Mesenchymal stem cell (in vitro differentiated cells and primary cell): ENCODE measurements around the gene ZFYVE28.

Source experiments
- DNase-seq: peaks from one replicate; pipeline ENCODE4 v3.0.0-alpha.2; 2013
- H2AFZ ChIP-seq: one replicate; pipeline ENCODE4 v1.6.1; 2013; ENCODE audit warnings: low read depth, mild to moderate bottlenecking, control low read depth, inconsistent platforms, low read length, moderate library complexity
- H2AK5ac ChIP-seq: 2 replicates; pipeline ENCODE4 v1.6.1; 2013; ENCODE audit warnings: low read length, moderate library complexity, mild to moderate bottlenecking, inconsistent platforms; ENCODE audit not compliant: severe bottlenecking
- H2BK120ac ChIP-seq: one replicate; pipeline ENCODE4 v1.6.1; 2013; ENCODE audit warnings: low read depth, mild to moderate bottlenecking, inconsistent platforms, low read length, moderate library complexity
- H2BK12ac ChIP-seq, 2 experiments: one replicate each; pipeline ENCODE4 v1.6.1; 2013; ENCODE audit warnings: inconsistent platforms in 2 of 2, low read length in 2 of 2, mild to moderate bottlenecking in 2 of 2, moderate library complexity in 2 of 2, control low read depth in 1 of 2
- H2BK15ac ChIP-seq: one replicate; pipeline ENCODE4 v1.6.1; 2013; ENCODE audit warnings: mild to moderate bottlenecking, low read depth, inconsistent platforms; ENCODE audit not compliant: poor library complexity, severe bottlenecking
- H2BK5ac ChIP-seq: 2 replicates; pipeline ENCODE4 v1.6.1; 2013; ENCODE audit warnings: low read depth, mild to moderate bottlenecking, low read length, control low read depth, inconsistent platforms; ENCODE audit not compliant: poor library complexity, severe bottlenecking
- H3K14ac ChIP-seq, 2 experiments: one replicate each; pipeline ENCODE4 v1.6.1; 2013; ENCODE audit warnings: inconsistent platforms in 2 of 2, low read length in 2 of 2, control low read depth in 1 of 2, mild to moderate bottlenecking in 1 of 2, moderate library complexity in 1 of 2
- H3K18ac ChIP-seq, 2 experiments: one replicate each; pipeline ENCODE4 v1.6.1; 2013; ENCODE audit warnings: inconsistent platforms in 2 of 2, low read length in 2 of 2, control low read depth in 1 of 2, low read depth in 1 of 2, mild to moderate bottlenecking in 1 of 2
- H3K23ac ChIP-seq, 2 experiments: one replicate each; pipeline ENCODE4 v1.6.1; 2013; ENCODE audit warnings: inconsistent platforms in 2 of 2, low read length in 2 of 2, mild to moderate bottlenecking in 2 of 2, moderate library complexity in 2 of 2, control low read depth in 1 of 2
- H3K27ac ChIP-seq: 2 replicates; pipeline ENCODE4 v1.5.1; 2013; ENCODE audit warnings: mild to moderate bottlenecking, moderate library complexity, low read length, control low read depth, inconsistent platforms; ENCODE audit not compliant: poor library complexity, severe bottlenecking
- H3K27me3 ChIP-seq, 2 experiments: 2 replicates each; pipeline versions ENCODE4 v1.6.1 to v1.7.0; 2013; ENCODE audit warnings: low read length in 2 of 2, mild to moderate bottlenecking in 2 of 2, moderate library complexity in 2 of 2, control low read depth in 1 of 2, inconsistent platforms in 1 of 2; ENCODE audit not compliant: control insufficient read depth in 1 of 2, insufficient read depth in 1 of 2
- H3K36me3 ChIP-seq, 2 experiments: 2 replicates each; pipeline versions ENCODE4 v1.6.1 to v1.7.0; 2013; ENCODE audit warnings: low read length in 2 of 2, control low read depth in 1 of 2, inconsistent platforms in 1 of 2, low read depth in 1 of 2, mild to moderate bottlenecking in 1 of 2; ENCODE audit not compliant: insufficient read depth in 2 of 2, control insufficient read depth in 1 of 2
- H3K4ac ChIP-seq, 2 experiments: one replicate each; pipeline ENCODE4 v1.6.1; 2013; ENCODE audit warnings: inconsistent platforms in 2 of 2, low read length in 2 of 2, mild to moderate bottlenecking in 2 of 2, moderate library complexity in 2 of 2, control low read depth in 1 of 2, low read depth in 1 of 2
- H3K4me1 ChIP-seq: 2 replicates; pipeline ENCODE4 v1.6.1; 2013; ENCODE audit warnings: low read depth, low read length, control low read depth; ENCODE audit not compliant: control insufficient read depth, insufficient read depth
- H3K4me2 ChIP-seq: 2 replicates; pipeline ENCODE4 v1.6.1; 2013; ENCODE audit warnings: low read length, mild to moderate bottlenecking, inconsistent platforms; ENCODE audit not compliant: poor library complexity, severe bottlenecking
- H3K4me3 ChIP-seq, 2 experiments: 2 replicates each; pipeline versions ENCODE4 v1.5.1 to v1.7.0; 2013; ENCODE audit warnings: low read length in 2 of 2, mild to moderate bottlenecking in 2 of 2, control low read depth in 1 of 2, low read depth in 1 of 2; ENCODE audit not compliant: insufficient read depth in 1 of 2
- H3K79me1 ChIP-seq: replicated peaks from 2 replicates; pipeline ENCODE4 v1.6.1; 2013; ENCODE audit warnings: mild to moderate bottlenecking, control low read depth, low read length, inconsistent platforms; ENCODE audit not compliant: poor library complexity, severe bottlenecking
- H3K9ac ChIP-seq: 2 replicates; pipeline ENCODE4 v1.7.0; 2013; ENCODE audit warnings: mild to moderate bottlenecking, low read length, moderate library complexity
- H3K9me3 ChIP-seq: 2 replicates; pipeline ENCODE4 v1.7.0; 2013; ENCODE audit warnings: mild to moderate bottlenecking, low read length; ENCODE audit not compliant: control insufficient read depth
- H4K8ac ChIP-seq: one replicate; pipeline ENCODE4 v1.6.1; 2013; ENCODE audit warnings: inconsistent platforms, mild to moderate bottlenecking, low read length, moderate library complexity
- H4K91ac ChIP-seq: one replicate; pipeline ENCODE4 v1.6.1; 2013; ENCODE audit warnings: mild to moderate bottlenecking, low read length, inconsistent platforms
- WGBS: methylation state at CpG from one replicate; pipeline ENCODE4 v1.1.7; 2013; ENCODE audit warnings: mixed read lengths; 5-methylcytosine and 5-hydroxymethylcytosine counted together

The ZFYVE28 gene

GRCh38 chr4:2359591-2360395 lies 58.7 kb downstream of the ZFYVE28 start:
- H2BK120ac ChIP-seq = no peak overlapping the region
- 92% methylated on average over 24 of the region's 24 CpGs for WGBS

GRCh38 chr4:2357821-2358745 lies 60.4 kb downstream of the ZFYVE28 start:
- Histone ChIP-seq H2BK15ac (no peak overlapping the region), H2AK5ac (no peak overlapping the region), H2AFZ (no peak overlapping the region), H3K14ac (no peak overlapping the region), H3K27me3 (no peaks in the 10 kb centered on the region), H3K27ac (no peak overlapping the region), H3K4me1 (peaks cover 39% of the 10 kb centered on the region), H3K4ac (no peak overlapping the region), H3K4me2 (no peak overlapping the region), H2BK12ac (no peak overlapping the region), H2BK5ac (no peak overlapping the region), H3K4me3 (no peak overlapping the region), H3K36me3 (peaks cover 0 to 39% of the 10 kb centered on the region in 2 experiments), H4K91ac (no peak overlapping the region), H3K9me3 (no peaks in the 10 kb centered on the region), H2BK120ac (no peak overlapping the region), H3K79me1 (peaks cover 56% of the 10 kb centered on the region), H3K9ac (no peak overlapping the region), H3K18ac (no peak overlapping the region), H3K23ac (no peak overlapping the region), H4K8ac (no peak overlapping the region)
- WGBS = 89% methylated on average over 21 of the region's 21 CpGs
- DNase-seq = no peak

More at GRCh38 chr4:2359591-2360395, 58.7 kb downstream of the ZFYVE28 start:
- H3K79me1 ChIP-seq = peaks cover 52% of the 10 kb centered on the region
- H3K27me3 ChIP-seq = no peaks in the 10 kb centered on the region
- no peak overlapping the region for H3K27ac ChIP-seq
- no peak for DNase-seq
- no peak overlapping the region for H3K14ac ChIP-seq
- H4K8ac ChIP-seq = no peak overlapping the region
- H3K18ac ChIP-seq = no peak overlapping the region
- no peak overlapping the region for H3K23ac ChIP-seq
- H2BK12ac ChIP-seq = no peak overlapping the region
- H2AK5ac ChIP-seq = no peak overlapping the region
- H3K36me3 ChIP-seq = peaks cover 0 to 36% of the 10 kb centered on the region in 2 experiments
- H3K4ac ChIP-seq = no peak overlapping the region
- no peak overlapping the region for H2BK5ac ChIP-seq
- H2BK15ac ChIP-seq = no peak overlapping the region
- no peak overlapping the region for H3K4me3 ChIP-seq
- peaks cover 31% of the 10 kb centered on the region for H3K4me1 ChIP-seq
- no peak overlapping the region for H3K4me2 ChIP-seq
- no peak overlapping the region for H2AFZ ChIP-seq
- no peaks in the 10 kb centered on the region for H3K9me3 ChIP-seq
- H4K91ac ChIP-seq = no peak overlapping the region
- no peak overlapping the region for H3K9ac ChIP-seq

GRCh38 chr4:2356123-2357069 lies 62.0 kb downstream of the ZFYVE28 start:
- peaks cover 50% of the 10 kb centered on the region for H3K79me1 ChIP-seq
- H2AK5ac ChIP-seq = no peak overlapping the region
- DNase-seq = no peak
- H2AFZ ChIP-seq = no peak overlapping the region
- H4K91ac ChIP-seq = no peak overlapping the region
- H3K4me1 ChIP-seq = peaks cover 28% of the 10 kb centered on the region
- H3K14ac ChIP-seq = no peak overlapping the region
- H3K18ac ChIP-seq = no peak overlapping the region
- 88% methylated on average over 18 of the region's 25 CpGs for WGBS
- no peak overlapping the region for H2BK120ac ChIP-seq
- no peaks in the 10 kb centered on the region for H3K9me3 ChIP-seq
- H3K27ac ChIP-seq = no peak overlapping the region
- no peak overlapping the region for H3K4me3 ChIP-seq
- H2BK5ac ChIP-seq = no peak overlapping the region
- H3K23ac ChIP-seq = no peak overlapping the region
- no peak overlapping the region for H3K4ac ChIP-seq
- H3K36me3 ChIP-seq = peaks cover 0 to 43% of the 10 kb centered on the region in 2 experiments
- H4K8ac ChIP-seq = no peak overlapping the region
- no peak overlapping the region for H3K9ac ChIP-seq
- H2BK12ac ChIP-seq = peak overlapping the region in 1 of 2 experiments; percentile 16
- no peak overlapping the region for H2BK15ac ChIP-seq
- H3K27me3 ChIP-seq = no peaks in the 10 kb centered on the region
- H3K4me2 ChIP-seq = no peak overlapping the region
